Measurements from ENCODE around the gene NSFL1C.
"Not testable (repeated sequence)": the region's sequence is repeated elsewhere in the genome, so short reads cannot be mapped to it uniquely, and the experiment has no call there.

The NSFL1C gene

GRCh38 chr20:1417790-1418189, 48.9 kb downstream of the NSFL1C start:
- no peak overlapping the region for H3K4me3 ChIP-seq (ENCODE audit: low read length)
- H3K27ac ChIP-seq (ENCODE audit: low read length), result no peak overlapping the region
- H3K27me3 ChIP-seq (ENCODE audit: insufficient read depth, low read length), result no peaks in the 10 kb centered on the region
- H3K4me1 ChIP-seq (ENCODE audit: insufficient read depth, low read length), result no peaks in the 10 kb centered on the region
- no peak overlapping the region for H3K9ac ChIP-seq (ENCODE audit: low read depth, low read length)
- H3K36me3 ChIP-seq (ENCODE audit: insufficient read depth, low read depth, low read length), result no peaks in the 10 kb centered on the region
- H3K9me3 ChIP-seq (ENCODE audit: insufficient read depth, low read depth, low read length), result peaks cover 14% of the 10 kb centered on the region

- Histone ChIP-seq H3K4me3 (ENCODE audit: low read length) (no peak overlapping the region), H3K9me3 (ENCODE audit: insufficient read depth, low read depth, low read length) (peaks cover 14% of the 10 kb centered on the region), H3K36me3 (ENCODE audit: insufficient read depth, low read depth, low read length) (no peaks in the 10 kb centered on the region), H3K4me1 (ENCODE audit: insufficient read depth, low read length) (no peaks in the 10 kb centered on the region), H3K27ac (ENCODE audit: low read length) (no peak overlapping the region), H3K9ac (ENCODE audit: low read depth, low read length) (no peak overlapping the region), H3K27me3 (ENCODE audit: insufficient read depth, low read length) (no peaks in the 10 kb centered on the region)
These were observed 49.4 kb downstream of the NSFL1C start for GRCh38 chr20:1417273-1417672.

GRCh38 chr20:1415667-1416468, 50.8 kb downstream of the NSFL1C start:
- no peaks in the 10 kb centered on the region for H3K27me3 ChIP-seq (ENCODE audit: insufficient read depth, low read length)
- no peak overlapping the region for H3K4me3 ChIP-seq (ENCODE audit: low read length)
- no peak overlapping the region for H3K27ac ChIP-seq (ENCODE audit: low read length)
- peaks cover 11% of the 10 kb centered on the region for H3K9me3 ChIP-seq (ENCODE audit: insufficient read depth, low read depth, low read length)
- H3K4me1 ChIP-seq (ENCODE audit: insufficient read depth, low read length), result no peaks in the 10 kb centered on the region
- H3K36me3 ChIP-seq (ENCODE audit: insufficient read depth, low read depth, low read length), result no peaks in the 10 kb centered on the region
- no peak overlapping the region for H3K9ac ChIP-seq (ENCODE audit: low read depth, low read length)

DNA sequence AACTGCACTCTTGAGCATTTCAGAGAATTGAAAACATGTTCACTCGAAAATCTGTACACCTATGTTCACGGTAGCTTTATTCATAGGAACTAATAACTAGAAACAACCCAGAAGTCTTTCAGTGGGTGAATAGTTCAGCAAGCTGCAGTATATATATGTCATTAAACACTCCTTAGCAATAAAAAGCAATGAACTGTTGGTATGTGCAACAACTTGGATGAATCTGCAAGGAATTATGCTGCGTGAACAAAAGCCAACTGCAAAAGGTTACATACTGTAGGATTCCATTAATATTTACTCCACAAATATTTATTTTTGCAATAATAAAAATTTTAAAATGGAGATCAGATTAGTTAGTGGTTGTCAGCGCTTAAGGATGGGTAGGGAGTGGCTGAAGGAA, 51.7 kb downstream of the NSFL1C start:
- peaks cover 7% of the 10 kb centered on the region for H3K9me3 ChIP-seq (ENCODE audit: insufficient read depth, low read depth, low read length)
- no peaks in the 10 kb centered on the region for H3K36me3 ChIP-seq (ENCODE audit: insufficient read depth, low read depth, low read length)
- H3K27me3 ChIP-seq (ENCODE audit: insufficient read depth, low read length), result no peaks in the 10 kb centered on the region
- H3K4me3 ChIP-seq (ENCODE audit: low read length), result no peak overlapping the region
- no peaks in the 10 kb centered on the region for H3K4me1 ChIP-seq (ENCODE audit: insufficient read depth, low read length)
- no peak overlapping the region for H3K9ac ChIP-seq (ENCODE audit: low read depth, low read length)
- H3K27ac ChIP-seq (ENCODE audit: low read length), result no peak overlapping the region

DNA sequence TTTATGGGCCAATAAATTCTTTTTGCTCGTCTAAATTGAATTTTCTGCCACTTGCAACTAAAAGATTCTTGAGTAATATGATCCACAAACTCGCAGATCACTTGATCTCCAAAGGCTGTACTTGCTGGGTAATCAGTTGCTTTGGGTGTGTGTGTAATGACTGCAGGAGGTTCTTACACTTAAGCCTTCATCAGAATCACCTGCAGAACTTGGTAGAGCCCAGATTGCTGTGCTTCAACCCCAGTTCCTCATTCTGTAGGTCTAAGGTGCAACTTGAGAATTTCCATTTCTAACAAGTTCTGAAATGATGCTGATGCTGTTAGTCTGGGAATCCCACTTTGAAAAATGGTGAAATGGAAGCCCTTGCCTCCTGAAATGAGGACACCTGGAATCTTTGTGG, 60.8 kb downstream of the NSFL1C start:
- Histone ChIP-seq H3K4me1 (ENCODE audit: insufficient read depth, low read length) (no peaks in the 10 kb centered on the region), H3K9ac (ENCODE audit: low read depth, low read length) (no peak overlapping the region), H3K27ac (ENCODE audit: low read length) (no peak overlapping the region), H3K4me3 (ENCODE audit: low read length) (no peak overlapping the region), H3K36me3 (ENCODE audit: insufficient read depth, low read depth, low read length) (no peaks in the 10 kb centered on the region), H3K9me3 (ENCODE audit: insufficient read depth, low read depth, low read length) (0 out of 2 replicates have a peak, but pooled peaks cover 5% of the 10 kb centered on the region), H3K27me3 (ENCODE audit: insufficient read depth, low read length) (no peaks in the 10 kb centered on the region)

GRCh38 chr20:1403624-1404023, 63.0 kb downstream of the NSFL1C start:
- Histone ChIP-seq H3K4me3 (ENCODE audit: low read length) (no peak overlapping the region), H3K27me3 (ENCODE audit: insufficient read depth, low read length) (no peaks in the 10 kb centered on the region), H3K9me3 (ENCODE audit: insufficient read depth, low read depth, low read length) (no peaks in the 10 kb centered on the region), H3K9ac (ENCODE audit: low read depth, low read length) (no peak overlapping the region), H3K4me1 (ENCODE audit: insufficient read depth, low read length) (no peaks in the 10 kb centered on the region), H3K27ac (ENCODE audit: low read length) (no peak overlapping the region), H3K36me3 (ENCODE audit: insufficient read depth, low read depth, low read length) (no peaks in the 10 kb centered on the region)

DNA sequence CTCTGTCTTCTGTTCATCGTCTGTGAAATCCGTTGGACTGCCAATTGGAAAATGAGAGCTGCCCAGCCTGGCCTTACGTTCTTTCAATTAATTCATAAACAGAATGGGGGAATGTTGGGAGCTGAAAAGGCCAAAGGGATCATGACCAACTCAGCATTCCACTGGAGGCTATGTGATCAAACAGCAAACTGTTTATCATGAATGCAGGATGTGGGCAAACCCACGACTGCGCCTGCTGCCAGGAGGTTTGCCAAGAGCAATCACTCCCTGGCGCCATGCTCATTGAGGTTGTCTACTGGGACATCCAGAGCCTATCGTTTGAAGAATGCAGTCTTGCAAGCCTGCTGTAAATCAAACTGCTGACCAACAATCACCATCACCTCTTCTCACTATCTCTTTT, 64.5 kb downstream of the NSFL1C start:
- H3K27ac ChIP-seq (ENCODE audit: low read length), result no peak overlapping the region
- H3K9ac ChIP-seq (ENCODE audit: low read depth, low read length), result no peak overlapping the region
- no peaks in the 10 kb centered on the region for H3K9me3 ChIP-seq (ENCODE audit: insufficient read depth, low read depth, low read length)
- peaks cover 11% of the 10 kb centered on the region for H3K27me3 ChIP-seq (ENCODE audit: insufficient read depth, low read length)
- no peaks in the 10 kb centered on the region for H3K4me1 ChIP-seq (ENCODE audit: insufficient read depth, low read length)
- no peak overlapping the region for H3K4me3 ChIP-seq (ENCODE audit: low read length)
- no peaks in the 10 kb centered on the region for H3K36me3 ChIP-seq (ENCODE audit: insufficient read depth, low read depth, low read length)

DNA sequence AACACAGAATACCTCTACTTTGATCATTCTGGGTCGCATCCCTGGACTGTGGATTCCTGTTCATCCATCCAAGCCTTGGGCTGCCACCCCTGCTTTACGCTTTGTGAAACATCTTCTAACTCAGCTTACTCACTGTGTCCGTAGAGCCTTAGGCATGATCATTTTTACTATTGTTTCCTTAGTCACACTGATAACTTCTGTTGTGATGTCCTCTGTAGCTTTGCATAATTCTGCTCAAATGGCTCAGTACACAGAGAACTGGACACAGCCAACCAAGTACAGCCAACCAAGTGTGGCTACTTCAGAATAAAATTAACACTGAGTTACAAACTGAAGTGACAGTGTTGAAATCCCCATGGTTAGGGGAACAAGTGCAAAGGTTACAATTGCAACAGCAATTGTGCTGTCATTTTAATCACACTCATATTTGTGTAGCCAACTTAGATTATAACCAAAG, 65.2 kb downstream of the NSFL1C start:
- H3K9me3 ChIP-seq (ENCODE audit: insufficient read depth, low read depth, low read length), result no peaks in the 10 kb centered on the region
- no peaks in the 10 kb centered on the region for H3K4me1 ChIP-seq (ENCODE audit: insufficient read depth, low read length)
- no peak overlapping the region for H3K9ac ChIP-seq (ENCODE audit: low read depth, low read length)
- H3K27me3 ChIP-seq (ENCODE audit: insufficient read depth, low read length), result peaks cover 18% of the 10 kb centered on the region
- no peak overlapping the region for H3K27ac ChIP-seq (ENCODE audit: low read length)
- no peaks in the 10 kb centered on the region for H3K36me3 ChIP-seq (ENCODE audit: insufficient read depth, low read depth, low read length)
- no peak overlapping the region for H3K4me3 ChIP-seq (ENCODE audit: low read length)

DNA sequence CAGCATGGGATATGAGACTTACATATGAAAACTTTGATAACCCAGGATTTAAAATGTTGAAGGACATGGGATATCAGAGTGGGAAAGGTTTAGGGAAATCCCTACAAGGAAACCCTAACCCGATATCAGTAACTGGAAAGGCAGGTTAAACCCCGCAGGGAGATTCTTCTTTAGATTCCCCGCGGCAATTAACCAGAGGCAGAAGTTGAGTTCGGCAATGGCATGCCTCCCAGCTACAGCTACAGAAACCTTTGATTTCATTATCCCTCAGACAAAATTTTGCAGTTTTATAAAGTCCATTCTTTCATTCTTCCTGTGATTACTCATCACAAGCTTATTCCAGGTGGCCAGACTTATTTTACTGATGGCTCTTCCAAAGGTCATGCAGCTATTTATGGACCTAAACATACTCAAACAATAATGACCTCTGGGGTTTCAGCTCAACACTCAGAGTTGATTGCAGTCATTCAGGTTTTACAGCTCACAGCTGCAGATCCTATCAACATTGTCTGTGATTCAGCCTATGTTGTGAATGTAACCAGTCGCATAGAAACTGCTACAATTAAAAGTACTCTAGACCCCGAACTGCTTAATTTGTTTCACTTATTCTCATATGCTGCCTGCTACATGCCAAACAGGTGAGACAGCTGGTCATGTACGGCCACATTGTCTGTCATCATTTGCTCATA, 66.8 kb downstream of the NSFL1C start:
- H3K4me3 ChIP-seq (ENCODE audit: low read length), result not testable (repeated sequence)

DNA sequence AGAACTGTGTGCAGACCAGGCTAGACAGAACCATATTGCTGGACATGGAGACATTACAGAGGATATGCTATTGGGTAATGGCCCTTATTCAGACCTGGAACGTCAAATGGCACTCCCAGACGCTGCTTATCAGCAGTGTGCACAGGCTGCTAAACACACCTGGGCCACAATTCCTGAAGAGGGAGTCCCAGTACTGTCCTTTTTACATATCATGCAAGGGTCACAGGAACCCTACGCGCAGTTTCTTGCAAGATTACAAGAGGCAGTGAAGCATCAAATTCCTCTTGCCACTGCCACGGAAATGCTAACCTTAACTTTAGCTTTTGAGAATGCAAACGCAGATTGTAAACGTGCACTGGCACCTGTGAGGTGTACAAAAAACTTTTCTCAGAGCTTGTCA, 68.5 kb downstream of the NSFL1C start:
- H3K36me3 ChIP-seq (ENCODE audit: insufficient read depth, low read depth, low read length); H3K4me3 ChIP-seq (ENCODE audit: low read length); H3K9me3 ChIP-seq (ENCODE audit: insufficient read depth, low read depth, low read length); H3K4me1 ChIP-seq (ENCODE audit: insufficient read depth, low read length); H3K27ac ChIP-seq (ENCODE audit: low read length); H3K9ac ChIP-seq (ENCODE audit: low read depth, low read length): not testable (repeated sequence)
- H3K27me3 ChIP-seq (ENCODE audit: insufficient read depth, low read length), result peaks cover 46% of the 10 kb centered on the region

More for the DNA sequence above, 66.8 kb downstream of the NSFL1C start:
- not testable (repeated sequence) for H3K9me3 ChIP-seq (ENCODE audit: insufficient read depth, low read depth, low read length); H3K4me1 ChIP-seq (ENCODE audit: insufficient read depth, low read length); H3K9ac ChIP-seq (ENCODE audit: low read depth, low read length); H3K36me3 ChIP-seq (ENCODE audit: insufficient read depth, low read depth, low read length); H3K27ac ChIP-seq (ENCODE audit: low read length)
- H3K27me3 ChIP-seq (ENCODE audit: insufficient read depth, low read length), result peaks cover 34% of the 10 kb centered on the region

- H3K4me3 ChIP-seq (ENCODE audit: low read length), result no peak overlapping the region
- H3K36me3 ChIP-seq (ENCODE audit: insufficient read depth, low read depth, low read length), result no peaks in the 10 kb centered on the region
- no peak overlapping the region for H3K9ac ChIP-seq (ENCODE audit: low read depth, low read length)
- no peak overlapping the region for H3K27ac ChIP-seq (ENCODE audit: low read length)
- peaks cover 46% of the 10 kb centered on the region for H3K27me3 ChIP-seq (ENCODE audit: insufficient read depth, low read length)
- H3K9me3 ChIP-seq (ENCODE audit: insufficient read depth, low read depth, low read length), result no peaks in the 10 kb centered on the region
- H3K4me1 ChIP-seq (ENCODE audit: insufficient read depth, low read length), result peaks cover 4% of the 10 kb centered on the region; the same call in 1 of the 2 replicates
These were observed 68.9 kb downstream of the NSFL1C start for GRCh38 chr20:1397710-1398109.

DNA sequence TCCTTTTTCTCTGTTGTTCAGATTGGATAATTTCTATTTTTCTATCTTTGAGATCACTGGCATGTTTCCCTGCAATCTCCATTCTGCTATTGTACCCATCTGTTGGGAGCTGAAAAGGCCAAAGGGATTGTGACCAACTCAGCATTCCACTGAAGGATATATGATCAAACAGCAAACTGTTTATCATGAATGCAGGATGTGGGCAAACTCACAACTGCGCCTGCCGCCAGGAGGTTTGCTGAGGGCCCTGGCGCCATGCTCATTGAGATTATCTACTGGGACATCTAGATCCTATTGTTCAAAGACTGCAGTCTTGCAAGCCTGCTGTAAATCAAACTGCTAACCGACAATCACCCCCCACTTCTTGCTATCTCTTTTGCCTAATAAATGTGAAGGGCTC, 69.9 kb downstream of the NSFL1C start:
- Histone ChIP-seq H3K27me3 (ENCODE audit: insufficient read depth, low read length) (peaks cover 46% of the 10 kb centered on the region), H3K4me3 (ENCODE audit: low read length) (no peak overlapping the region), H3K9ac (ENCODE audit: low read depth, low read length) (no peak overlapping the region), H3K4me1 (ENCODE audit: insufficient read depth, low read length) (peaks cover 4% of the 10 kb centered on the region; the same call in 1 of the 2 replicates), H3K36me3 (ENCODE audit: insufficient read depth, low read depth, low read length) (no peaks in the 10 kb centered on the region), H3K9me3 (ENCODE audit: insufficient read depth, low read depth, low read length) (no peaks in the 10 kb centered on the region), H3K27ac (ENCODE audit: low read length) (no peak overlapping the region)
